Measurements from ENCODE around the gene NUDC. TPM values are rescaled to one million over a fixed set of nuclear protein-coding genes. Genes with fewer than 3 reads are reported as not detected.

Gene NUDC
- total and polyA plus RNA-seq, 2 of the 13 experiments (the other 11 are each of a cell fraction or from before 2014, with no cell fraction given) = 34.7 to 104 TPM

GRCh38 chr1:26889551-26890466 lies 31.7 kb upstream of the NUDC start, which contains the start of gene GPN2 (continued):
- TF ChIP-seq KAT8 (CRISPR knock-in tag; IDR thresholded peaks at IDR 0.05) = peak; percentile 92
- TF ChIP-seq DMAP1 (CRISPR knock-in tag; IDR thresholded peaks at IDR 0.05) = peak; percentile 70; the same call in 1 of the 2 replicates
- peak; percentile 78; the same call in 1 of the 2 replicates for TF ChIP-seq CREBL2 (CRISPR knock-in tag; IDR thresholded peaks at IDR 0.05; ENCODE audit: borderline replicate concordance)
- 0 out of 2 replicates have a peak, but pooled peaks have one; percentile 35 for TF ChIP-seq NCOA2 (CRISPR knock-in tag; IDR thresholded peaks at IDR 0.05)
- peak; percentile 94 for TF ChIP-seq KDM5B (CRISPR knock-in tag; IDR thresholded peaks at IDR 0.05; ENCODE audit: borderline replicate concordance)
- TF ChIP-seq SALL1 (CRISPR knock-in tag; IDR thresholded peaks at IDR 0.05) = peak; percentile 85
- TF ChIP-seq ZNF784 (CRISPR knock-in tag; IDR thresholded peaks at IDR 0.05; ENCODE audit: borderline replicate concordance) = no peak
- TF ChIP-seq REPIN1 (CRISPR knock-in tag; IDR thresholded peaks at IDR 0.05; ENCODE audit: borderline replicate concordance, low read depth) = peak; percentile 94
- peak; percentile 75 for TF ChIP-seq NR2C2 (CRISPR knock-in tag; IDR thresholded peaks at IDR 0.05; ENCODE audit: borderline replicate concordance)
- TF ChIP-seq TRIM24 (CRISPR knock-in tag; IDR thresholded peaks at IDR 0.05) = no peak
- TF ChIP-seq ZNF574 (CRISPR knock-in tag; IDR thresholded peaks at IDR 0.05) = peak; percentile 87
- no peak for TF ChIP-seq PLSCR1 (CRISPR knock-in tag; IDR thresholded peaks at IDR 0.05; ENCODE audit: borderline replicate concordance)
- no peak; the same call in 1 of the 2 replicates for TF ChIP-seq ZNF839 (CRISPR knock-in tag; IDR thresholded peaks at IDR 0.05; ENCODE audit: borderline replicate concordance)
- TF ChIP-seq RERE (CRISPR knock-in tag; IDR thresholded peaks at IDR 0.05; ENCODE audit: low read depth) = no peak
- peak; percentile 28; the same call in 1 of the 2 replicates for TF ChIP-seq TFDP1 (CRISPR knock-in tag; IDR thresholded peaks at IDR 0.05; ENCODE audit: borderline replicate concordance)
- TF ChIP-seq ZNF160 (CRISPR knock-in tag; IDR thresholded peaks at IDR 0.05) = no peak

Measured in HepG2 (cell line).